Renal cortex interstitium (tissue), 11 donors: ENCODE measurements around the gene JAKMIP3. TPM values are rescaled to one million over a fixed set of nuclear protein-coding genes. Genes with fewer than 3 reads are reported as not detected.

Source experiments
- DNase-seq, 11 donors: peaks; one replicate each; pipeline ENCODE4 v3.0.0-alpha.2; 2013; ENCODE audit warnings: low read depth in 9 of 11, low spot score in 4 of 11; ENCODE audit errors: extremely low read depth in 1 of 11
- polyA plus RNA-seq, 3 donors: library from polyadenylated mRNA; unstranded; fragments of 120-200 nt; gene quantifications; one replicate each; pipeline ENCODE4 v1.2.1, GENCODE V29; 2013; ENCODE audit not compliant: insufficient read length in 3 of 3

The JAKMIP3 gene
- polyA plus RNA-seq, 3 donors: 0.20 to 0.27 (median 0.26) TPM

DNA sequence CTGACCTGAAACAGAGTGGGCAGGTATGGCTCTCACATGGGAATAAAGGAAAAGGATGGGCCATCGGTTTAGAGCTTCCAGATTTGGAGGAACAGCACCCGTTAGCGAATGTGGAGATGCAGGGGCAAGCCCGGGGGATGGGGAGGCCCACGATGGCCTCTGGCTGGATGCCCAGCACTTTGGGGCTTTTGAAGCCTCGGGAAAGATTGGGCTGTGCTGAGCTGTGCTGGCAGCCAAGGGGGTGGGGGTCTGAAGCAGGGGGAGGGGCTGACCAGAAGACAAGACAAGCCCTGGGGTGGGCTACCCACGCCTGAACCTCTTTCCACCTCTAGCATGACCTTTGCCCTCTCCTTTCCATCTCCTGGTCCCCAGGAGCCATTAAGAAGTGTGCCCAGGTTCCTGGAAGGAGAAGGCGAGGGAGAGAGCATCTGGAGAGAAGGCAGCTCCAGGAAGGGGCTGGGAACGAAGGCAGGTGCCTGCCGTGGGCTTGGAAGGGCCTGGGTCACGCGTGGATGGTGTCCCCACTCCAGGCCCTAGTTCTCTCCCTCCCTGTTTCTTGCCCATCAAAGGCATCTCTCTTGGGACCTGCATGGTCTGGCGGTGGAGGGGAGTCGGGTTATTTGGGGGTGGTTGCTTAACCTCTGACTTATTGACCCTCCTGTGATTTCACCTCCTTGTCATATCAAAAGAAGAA, 39.7 kb downstream of the JAKMIP3 start:
- no peak for DNase-seq

DNA sequence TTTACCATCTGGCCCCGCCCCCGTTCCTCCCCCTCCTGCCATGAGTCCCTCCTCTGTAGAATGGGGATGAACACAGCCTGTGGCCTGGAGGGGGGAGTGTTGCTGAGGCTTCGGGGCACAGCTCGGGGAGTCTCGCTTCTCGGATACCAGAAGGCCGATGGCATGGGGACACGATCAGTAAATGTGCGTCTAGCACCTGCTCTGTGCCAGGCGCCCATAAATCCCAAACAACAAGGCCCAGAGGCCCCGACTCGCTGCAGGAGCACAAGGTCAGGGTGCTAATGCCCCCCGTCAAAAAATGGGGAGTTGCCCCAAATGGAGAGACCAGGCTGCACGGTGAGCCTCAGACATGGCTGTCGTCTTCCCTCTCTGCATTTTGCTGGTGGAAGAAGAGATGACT, 40.7 kb downstream of the JAKMIP3 start:
- DNase-seq: no peak

DNA sequence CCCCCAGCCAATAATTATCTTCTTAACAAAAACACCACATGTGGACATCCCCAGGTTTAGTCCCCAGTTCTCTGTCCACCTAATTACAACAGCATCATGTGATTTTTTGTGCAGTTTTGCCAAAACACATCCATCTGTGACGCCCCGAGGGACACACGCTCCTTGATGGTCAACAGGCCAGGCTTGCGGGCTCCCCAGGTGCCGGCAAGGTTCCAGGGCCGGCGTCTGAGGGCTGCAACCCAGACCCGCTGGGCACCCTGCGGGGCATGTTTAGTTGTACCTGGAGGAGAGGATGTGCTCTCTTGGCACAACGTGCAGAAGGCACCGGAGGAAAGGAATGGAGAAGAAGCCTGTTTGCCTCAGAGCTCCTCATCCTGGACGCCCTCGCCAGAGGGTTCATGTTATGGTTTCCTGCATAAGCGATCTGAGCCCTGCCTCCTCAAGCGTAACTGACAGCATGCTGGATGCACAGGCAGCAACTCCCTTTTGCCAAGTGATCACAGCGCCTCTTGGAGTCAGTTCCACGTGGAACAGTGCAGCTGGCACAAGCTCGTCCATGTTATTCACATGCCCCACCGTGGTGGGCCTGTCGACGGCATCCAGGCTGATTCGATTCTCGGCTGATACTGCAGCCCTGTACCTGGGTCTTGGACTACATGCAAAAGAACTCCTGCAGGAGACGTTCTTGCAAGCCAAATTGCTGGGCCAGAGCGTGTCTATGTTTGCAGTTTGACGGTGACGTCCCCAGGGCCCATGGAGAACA, 41.6 kb downstream of the JAKMIP3 start:
- DNase-seq: peak; percentile 3 to 55 (median 33)

DNA sequence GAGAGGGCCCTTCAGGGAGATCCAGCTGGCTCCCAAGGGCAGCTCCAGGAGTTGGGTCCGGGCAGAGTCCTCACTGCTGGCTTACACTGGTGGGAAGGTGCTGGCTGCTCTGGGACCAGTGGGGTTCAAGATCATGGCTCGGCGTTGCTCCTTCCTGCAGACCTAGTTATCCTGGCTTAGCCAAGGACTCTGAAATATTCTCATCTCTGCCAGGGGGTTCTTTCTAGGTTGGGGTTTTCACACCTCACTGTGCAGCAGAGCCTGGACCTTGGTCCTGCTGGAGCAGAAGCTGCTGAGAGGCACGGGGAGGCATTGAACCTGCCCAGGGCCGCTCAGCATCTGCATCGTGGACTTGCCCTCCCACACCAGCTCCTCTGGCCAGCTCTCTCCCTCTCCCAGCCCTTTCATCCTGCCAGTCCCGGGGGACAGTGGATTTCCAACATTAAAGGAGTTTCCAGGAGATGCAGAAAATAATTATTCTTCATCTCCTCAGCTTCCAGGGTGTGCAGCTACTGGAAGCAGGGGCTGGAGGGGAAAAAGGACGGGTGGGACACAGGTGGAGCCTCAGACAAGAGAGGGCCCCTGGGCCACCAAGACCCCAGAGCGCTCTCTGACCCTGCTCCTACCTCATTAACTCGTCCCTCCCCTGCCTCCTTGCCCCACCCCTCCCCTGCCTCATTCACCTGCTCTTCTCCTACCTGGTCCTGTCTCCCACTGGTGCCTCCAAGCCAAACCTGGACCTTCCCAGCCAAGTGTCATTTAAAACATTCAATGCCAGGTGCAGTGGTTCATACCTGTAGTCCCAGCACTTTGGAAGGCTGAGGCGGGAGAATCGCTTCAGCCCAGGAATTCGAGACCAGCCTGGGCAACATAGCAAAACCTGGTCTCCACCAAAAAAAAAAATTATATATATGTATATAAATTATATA, 42.5 kb downstream of the JAKMIP3 start:
- DNase-seq: no peak

DNA sequence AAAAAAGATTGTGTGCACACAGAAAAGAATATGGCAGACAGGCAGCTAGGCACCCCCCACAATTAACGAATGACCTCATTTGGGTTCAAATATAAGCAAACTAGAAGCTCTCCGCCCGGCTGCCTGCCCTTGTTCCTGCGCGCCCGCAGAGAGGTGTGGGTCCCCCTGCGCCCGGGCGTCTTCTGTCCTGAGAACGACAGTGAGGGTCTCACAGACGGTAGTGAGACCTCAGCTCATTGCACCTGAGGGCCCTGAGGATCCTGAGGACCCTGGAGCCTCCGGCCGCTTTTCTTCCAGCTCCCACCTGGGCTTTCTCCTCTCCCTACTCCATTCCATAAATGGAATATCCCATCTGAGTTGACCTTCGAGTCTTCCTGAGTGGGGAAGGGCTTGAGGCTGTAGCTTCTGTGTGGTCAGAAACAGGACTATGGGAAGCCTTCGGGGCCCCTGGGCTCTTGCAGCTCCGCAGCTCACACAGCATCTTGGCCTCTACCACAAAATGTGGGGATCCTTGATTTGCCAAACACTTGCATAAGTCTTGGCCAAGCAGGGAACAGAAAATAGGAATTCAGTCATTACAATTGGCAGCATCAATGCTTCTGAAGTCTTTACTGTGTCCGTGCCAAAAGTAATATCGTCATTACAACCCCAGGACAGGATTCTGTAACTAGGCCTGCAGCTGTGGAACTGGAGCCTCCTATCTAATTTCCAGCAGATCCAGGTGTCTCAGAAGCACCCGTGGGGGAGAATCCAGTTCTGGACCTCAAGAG, 43.8 kb downstream of the JAKMIP3 start:
- no peak for DNase-seq

DNA sequence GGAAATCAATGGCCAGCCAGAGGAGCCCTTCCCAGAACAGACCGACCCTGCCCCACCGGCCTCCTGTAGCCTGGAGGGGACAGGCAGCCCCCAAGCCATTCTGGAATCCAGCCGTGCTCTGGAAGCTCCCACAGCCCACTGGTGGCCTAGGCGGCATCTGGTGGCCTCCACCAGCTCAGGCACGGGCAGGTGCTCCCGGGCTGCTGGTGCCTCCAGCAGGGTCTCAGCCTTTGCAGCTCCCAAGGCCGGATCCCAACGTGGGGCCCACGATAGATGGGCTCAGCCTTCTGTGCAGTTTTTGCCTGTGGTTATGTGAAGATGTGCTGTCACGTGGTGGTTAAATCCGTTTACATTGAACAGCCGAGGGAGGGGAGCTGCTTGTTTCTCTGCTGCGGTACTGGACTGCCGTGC, 44.4 kb downstream of the JAKMIP3 start:
- no peak for DNase-seq

DNA sequence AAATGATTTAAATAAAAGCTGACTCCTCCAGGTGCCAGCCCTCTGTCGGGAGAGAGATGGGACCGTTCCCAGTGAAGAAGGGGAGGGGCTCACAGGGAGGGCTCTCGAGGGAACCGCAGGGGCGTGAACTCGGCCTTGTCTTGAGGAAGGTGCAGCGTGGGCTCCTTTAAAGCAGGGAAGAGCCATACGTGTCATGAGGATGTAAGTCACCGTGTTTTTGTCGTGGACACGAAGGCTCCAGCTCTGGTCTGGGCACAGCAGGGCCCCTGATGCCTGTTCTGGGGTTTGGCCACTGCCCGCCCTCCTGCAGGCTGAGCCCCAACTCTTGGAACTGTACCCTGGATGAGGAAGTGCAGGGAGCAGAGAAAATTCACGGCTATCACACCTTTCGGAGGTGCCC, 45.0 kb downstream of the JAKMIP3 start:
- no peak for DNase-seq

DNA sequence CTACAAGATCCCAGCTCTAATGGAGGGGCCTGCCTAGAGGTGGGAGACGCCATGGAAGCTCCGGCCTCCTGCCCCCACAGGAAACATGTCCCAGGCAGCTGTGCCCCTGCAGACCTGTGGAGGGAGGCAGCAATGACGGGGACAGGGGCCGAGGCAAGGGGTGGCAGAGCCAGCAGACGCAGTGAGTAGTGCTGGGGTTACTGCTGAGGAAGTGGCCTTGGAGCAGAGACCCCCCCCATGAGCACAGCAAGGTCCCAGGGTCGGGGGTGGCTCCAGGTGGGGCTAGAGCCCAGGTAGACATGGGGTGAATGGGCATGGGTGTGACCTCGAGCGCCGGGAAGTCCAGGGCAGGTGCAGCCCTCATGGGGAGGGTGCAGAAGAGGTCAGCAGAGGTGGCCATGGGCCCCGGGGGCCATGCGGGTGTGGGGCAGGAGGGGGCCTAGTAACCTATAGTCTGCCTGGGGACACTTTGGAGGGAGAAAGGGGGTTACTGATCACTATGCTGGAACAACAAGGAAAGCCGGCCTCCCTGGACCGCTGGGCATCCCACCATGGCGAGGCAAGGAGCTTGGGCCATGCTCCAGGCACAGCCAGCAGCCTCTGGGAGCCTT, 45.5 kb downstream of the JAKMIP3 start:
- no peak for DNase-seq

DNA sequence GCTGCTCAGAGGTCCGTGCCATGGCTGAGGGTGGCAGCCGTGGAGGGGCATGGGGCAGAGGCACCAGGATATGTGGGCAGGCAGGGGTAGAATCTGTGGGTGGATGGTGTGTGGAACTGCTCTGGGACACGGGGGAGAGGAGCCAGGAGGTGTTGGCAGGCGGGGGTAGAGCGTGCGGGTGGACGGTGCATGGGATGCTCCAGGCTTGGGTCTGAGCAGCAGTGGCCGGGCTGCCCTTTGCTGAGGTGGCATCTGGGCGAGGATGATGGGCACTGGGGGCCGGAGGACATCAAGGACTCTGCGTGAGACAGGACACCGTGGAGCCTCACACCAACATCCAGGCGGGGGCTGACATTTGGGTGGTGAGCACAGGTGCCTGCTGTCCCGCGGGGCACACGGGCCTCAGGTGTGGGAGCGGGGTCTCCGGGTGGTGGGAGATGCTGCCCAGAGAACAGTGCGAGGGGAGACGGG, 46.2 kb downstream of the JAKMIP3 start:
- no peak for DNase-seq

DNA sequence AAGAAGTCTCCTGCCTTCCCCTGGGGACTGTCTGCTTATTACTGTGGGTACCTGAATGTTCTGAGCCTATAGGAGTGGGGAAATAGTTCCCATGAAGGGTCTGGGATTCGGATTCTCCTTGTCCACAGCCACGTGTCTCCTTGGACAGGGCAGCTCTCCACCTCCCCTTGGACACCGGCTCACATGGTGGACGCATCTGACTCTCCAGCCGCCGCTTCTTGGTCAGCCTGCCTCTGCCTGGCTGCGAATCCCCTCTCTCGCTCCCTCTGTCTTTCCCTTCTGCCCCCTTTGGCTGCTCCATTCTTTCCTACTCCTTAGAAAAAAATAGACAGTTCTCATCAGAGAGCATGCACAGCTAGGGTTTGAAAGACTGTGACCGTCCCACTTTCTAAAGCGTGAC, 46.9 kb downstream of the JAKMIP3 start:
- no peak for DNase-seq

DNA sequence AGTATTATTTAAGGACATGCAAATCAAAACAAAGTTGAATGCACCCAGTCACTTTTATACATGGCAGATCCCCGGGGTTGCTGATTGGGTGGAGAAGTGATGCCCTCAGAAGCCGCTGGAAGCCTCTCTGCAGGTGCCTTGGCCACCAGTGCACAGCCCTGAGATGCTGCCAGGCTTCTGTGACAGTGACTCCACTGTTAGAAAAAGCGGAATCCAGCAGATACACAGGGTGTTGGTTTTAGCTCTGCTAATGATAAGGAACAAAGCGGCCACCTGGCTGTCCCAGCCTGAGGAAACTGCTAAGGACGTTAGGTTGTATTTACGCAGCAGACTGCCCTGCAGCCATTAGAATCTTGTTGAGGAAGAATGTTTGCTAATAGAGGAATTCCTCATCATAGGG, 47.5 kb downstream of the JAKMIP3 start:
- DNase-seq: no peak

DNA sequence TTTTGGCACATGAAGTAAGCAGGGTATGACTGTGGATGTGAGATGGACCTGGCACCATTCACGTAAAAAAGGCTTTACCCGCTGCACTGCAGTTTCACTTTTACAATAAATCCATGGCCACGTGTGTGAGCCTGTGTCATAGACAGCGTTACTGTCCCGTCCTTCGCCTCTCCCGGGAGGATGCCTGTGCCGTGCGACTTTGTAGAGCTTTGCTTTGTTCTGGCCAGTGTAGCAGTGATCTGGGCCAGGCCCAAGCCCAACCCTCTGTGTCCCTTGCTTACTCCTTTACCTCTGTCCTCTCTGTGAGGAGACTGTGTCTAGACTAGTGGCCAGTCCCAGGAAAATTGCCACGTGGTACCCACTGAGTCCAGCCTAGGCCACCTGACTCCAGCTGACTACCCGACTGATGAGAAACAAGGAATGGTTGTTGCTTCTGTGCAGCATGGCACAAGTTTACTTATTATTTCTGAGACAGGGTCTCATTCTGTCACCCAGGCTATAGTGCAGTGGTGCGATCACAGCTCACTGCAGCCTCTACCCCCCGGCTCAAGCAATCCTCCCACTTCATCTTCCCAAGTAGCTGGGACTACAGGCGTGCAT, 48.1 kb downstream of the JAKMIP3 start:
- DNase-seq: no peak

DNA sequence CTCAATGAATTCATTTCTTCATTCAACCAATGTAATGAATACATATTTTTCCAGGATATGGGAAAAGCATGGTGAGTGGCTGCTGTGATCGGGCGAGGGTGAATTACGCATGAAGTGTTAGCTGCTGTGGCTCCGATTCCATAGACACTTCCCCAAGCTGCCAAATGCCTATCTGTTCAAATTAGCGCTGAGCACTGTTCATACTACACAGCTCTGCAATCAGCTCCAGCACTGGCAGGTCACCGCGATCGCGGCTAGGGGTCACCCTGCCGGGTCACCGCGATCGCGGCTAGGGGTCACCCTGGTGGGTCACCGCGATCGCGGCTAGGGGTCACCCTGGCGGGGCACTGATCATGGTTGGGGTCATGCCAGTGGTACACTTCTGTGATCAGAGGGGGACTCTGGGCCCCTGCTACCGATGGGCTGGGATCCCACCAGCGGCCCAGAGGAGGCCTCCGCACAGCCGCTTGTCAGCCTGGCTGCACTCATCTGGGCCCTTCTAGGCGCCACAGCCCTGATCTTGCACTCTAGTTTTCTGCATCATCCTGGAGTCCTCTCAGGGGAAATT, 49.3 kb downstream of the JAKMIP3 start:
- no peak for DNase-seq

Other genes starting within 250 kb of the JAKMIP3 start
- gene PPP2R2D, start 164.9 kb upstream of the JAKMIP3 start, polyA plus RNA-seq: 10 to 100 TPM; 43.2 to 47.6 (median 46.8) TPM
- gene BNIP3, start 84.0 kb upstream of the JAKMIP3 start, polyA plus RNA-seq: 100 to 1,000 TPM in 1 of 3 donors, 10 to 100 TPM in 2; 80.1 to 114 (median 83.1) TPM
- 10 to 100 TPM; 13.6 to 22.5 (median 15.0) TPM for gene DPYSL4, start 121.0 kb downstream of the JAKMIP3 start, polyA plus RNA-seq
- 10 to 100 TPM; 11.6 to 13.9 (median 12.9) TPM for gene STK32C, start 242.0 kb downstream of the JAKMIP3 start, polyA plus RNA-seq